Measurements from ENCODE around the gene JUND. TPM values are rescaled to one million over a fixed set of nuclear protein-coding genes. Genes with fewer than 3 reads are reported as not detected.

The JUND gene
- total RNA-seq, 2 experiments from 2014 or later: 527 to 530 TPM

GRCh38 chr19:18306888-18307260, 25.5 kb upstream of the JUND start:
- peak overlapping the region; percentile 92 for H3K4me3 Mint-ChIP-seq
- no peaks in the 10 kb centered on the region for H3K27me3 Mint-ChIP-seq
- POLR2A ChIA-PET: interaction anchor here (1.0 to 23.1 kb wide), 6 partner anchors 12 to 28 kb away, joined by 4 to 592 read pairs (median 6); partner anchors contain the start of genes JUND and LSM4
- H3K4me1 Mint-ChIP-seq (ENCODE audit: low read depth): peaks cover 39% of the 10 kb centered on the region
- H3K9me3 Mint-ChIP-seq: no peaks in the 10 kb centered on the region
- no peak for DNase-seq
- ATAC-seq: no peak
- H3K27ac Mint-ChIP-seq: peak overlapping the region; percentile 96
- CTCF ChIA-PET: interaction anchor here (0.8 to 3.4 kb wide), 6 partner anchors 11 to 28 kb away, joined by 5 to 34 read pairs (median 5); no protein-coding TSS in a partner anchor
- intact Hi-C loops (cut with micrococcal nuclease): no loop called here
- TF ChIP-seq, protein P1, sequence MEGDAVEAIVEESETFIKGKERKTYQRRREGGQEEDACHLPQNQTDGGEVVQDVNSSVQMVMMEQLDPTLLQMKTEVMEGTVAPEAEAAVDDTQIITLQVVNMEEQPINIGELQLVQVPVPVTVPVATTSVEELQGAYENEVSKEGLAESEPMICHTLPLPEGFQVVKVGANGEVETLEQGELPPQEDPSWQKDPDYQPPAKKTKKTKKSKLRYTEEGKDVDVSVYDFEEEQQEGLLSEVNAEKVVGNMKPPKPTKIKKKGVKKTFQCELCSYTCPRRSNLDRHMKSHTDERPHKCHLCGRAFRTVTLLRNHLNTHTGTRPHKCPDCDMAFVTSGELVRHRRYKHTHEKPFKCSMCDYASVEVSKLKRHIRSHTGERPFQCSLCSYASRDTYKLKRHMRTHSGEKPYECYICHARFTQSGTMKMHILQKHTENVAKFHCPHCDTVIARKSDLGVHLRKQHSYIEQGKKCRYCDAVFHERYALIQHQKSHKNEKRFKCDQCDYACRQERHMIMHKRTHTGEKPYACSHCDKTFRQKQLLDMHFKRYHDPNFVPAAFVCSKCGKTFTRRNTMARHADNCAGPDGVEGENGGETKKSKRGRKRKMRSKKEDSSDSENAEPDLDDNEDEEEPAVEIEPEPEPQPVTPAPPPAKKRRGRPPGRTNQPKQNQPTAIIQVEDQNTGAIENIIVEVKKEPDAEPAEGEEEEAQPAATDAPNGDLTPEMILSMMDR (IDR thresholded peaks at IDR 0.05): no peak
- H3K36me3 Mint-ChIP-seq (ENCODE audit: low read depth): peaks cover 55% of the 10 kb centered on the region

DNA sequence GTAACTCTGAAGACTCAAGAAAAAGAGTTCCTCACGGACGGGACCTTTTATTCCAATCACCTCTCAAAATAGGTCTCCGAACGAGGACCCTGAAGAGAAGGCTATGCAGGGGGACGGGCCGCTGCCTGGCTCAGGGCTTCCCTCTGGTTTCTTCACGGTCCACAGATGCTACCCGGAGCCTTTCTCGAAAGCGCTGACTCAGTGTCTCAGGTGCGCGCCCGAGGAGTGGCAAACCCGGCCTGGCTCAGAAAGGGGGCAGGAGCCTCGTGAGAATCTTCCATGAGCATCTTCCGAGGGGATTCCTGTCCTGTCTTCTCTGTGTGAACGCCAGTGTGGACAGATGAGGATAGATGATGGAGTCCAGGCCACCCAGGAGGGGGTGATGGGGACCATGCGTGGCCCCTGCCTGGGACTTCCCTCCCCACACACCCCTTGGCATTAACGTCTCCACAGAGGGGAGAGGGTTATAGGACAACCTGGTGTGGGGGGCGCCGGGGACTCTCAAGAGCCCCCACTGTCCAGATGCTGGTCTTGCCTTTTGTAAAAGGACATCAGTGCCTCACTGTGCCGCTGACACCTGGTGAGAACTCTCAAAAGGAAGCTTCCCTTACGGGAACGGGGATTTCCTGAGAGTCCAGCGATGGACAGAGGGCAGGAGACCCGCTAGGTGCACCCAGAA, 24.9 kb upstream of the JUND start:
- ChIA-PET CTCF (interaction anchor here (0.8 to 3.4 kb wide), 7 partner anchors 11 to 28 kb away, joined by 5 to 34 read pairs (median 5); no protein-coding TSS in a partner anchor), POLR2A (interaction anchor here (1.0 to 23.1 kb wide), 7 partner anchors 12 to 27 kb away, joined by 4 to 592 read pairs (median 7); partner anchors contain the start of genes JUND and LSM4)

GRCh38 chr19:18304458-18305310, 23.3 kb upstream of the JUND start:
- Mint-ChIP-seq H3K9me3 (no peaks in the 10 kb centered on the region), H3K27ac (peak overlapping the region; percentile 96), H3K4me1 (ENCODE audit: low read depth) (peaks cover 40% of the 10 kb centered on the region), H3K4me3 (peak overlapping the region; percentile 92), H3K36me3 (ENCODE audit: low read depth) (peaks cover 46% of the 10 kb centered on the region), H3K27me3 (no peaks in the 10 kb centered on the region)
- ATAC-seq (peak; percentile 77), DNase-seq (peak; percentile 96)
- intact Hi-C loops (cut with micrococcal nuclease): loop anchor here (2.0 kb wide), 2 partner anchors 14 to 26 kb away; no protein-coding TSS in a partner anchor
- TF ChIP-seq, protein P1 (IDR thresholded peaks at IDR 0.05): no peak
- ChIA-PET CTCF (interaction anchor here (1.0 to 7.6 kb wide), 11 partner anchors 11 to 106 kb away, joined by 3 to 166 read pairs (median 8); partner anchors contain the start of genes JUND and LSM4), POLR2A (interaction anchor here (0.7 to 23.1 kb wide), 11 partner anchors 13 to 538 kb away, joined by 3 to 592 read pairs (median 4); partner anchors contain the start of genes JUND and LSM4)

More for the DNA sequence above, 24.9 kb upstream of the JUND start:
- intact Hi-C loops (cut with micrococcal nuclease): no loop called here
- Mint-ChIP-seq H3K27me3 (no peaks in the 10 kb centered on the region), H3K9me3 (no peaks in the 10 kb centered on the region), H3K27ac (peak overlapping the region; percentile 96), H3K4me3 (peak overlapping the region; percentile 92), H3K36me3 (ENCODE audit: low read depth) (peaks cover 55% of the 10 kb centered on the region), H3K4me1 (ENCODE audit: low read depth) (peaks cover 44% of the 10 kb centered on the region)
- TF ChIP-seq, protein P1 (IDR thresholded peaks at IDR 0.05): no peak
- ATAC-seq (no peak), DNase-seq (no peak)

DNA sequence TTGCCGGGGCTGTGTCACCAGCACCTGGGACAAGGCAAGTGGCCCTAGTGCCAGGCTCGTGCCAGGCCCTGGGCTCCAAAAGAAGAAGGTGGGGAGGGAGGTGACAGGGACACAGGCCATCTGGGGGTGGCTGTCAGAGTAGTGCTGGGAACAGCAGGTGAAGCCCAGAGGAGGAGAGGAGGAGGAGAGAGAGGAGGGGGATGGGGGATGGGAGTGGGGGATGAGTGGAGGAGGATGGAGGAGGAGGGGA, 22.7 kb upstream of the JUND start:
- CTCF ChIA-PET: interaction anchor here (1.0 to 7.6 kb wide), 9 partner anchors 12 to 107 kb away, joined by 3 to 166 read pairs (median 8); partner anchors contain the start of genes JUND and LSM4
- POLR2A ChIA-PET: interaction anchor here (0.9 to 23.1 kb wide), 6 partner anchors 12 to 539 kb away, joined by 3 to 592 read pairs (median 40); partner anchors contain the start of genes JUND and LSM4
- intact Hi-C loops (cut with micrococcal nuclease): loop anchor here (2.0 kb wide), 2 partner anchors 13 to 25 kb away; no protein-coding TSS in a partner anchor
- H3K4me1 Mint-ChIP-seq (ENCODE audit: low read depth): peaks cover 43% of the 10 kb centered on the region
- peak overlapping the region; percentile 96 for H3K27ac Mint-ChIP-seq
- TF ChIP-seq, protein P1 (IDR thresholded peaks at IDR 0.05): no peak
- no peaks in the 10 kb centered on the region for H3K27me3 Mint-ChIP-seq
- H3K36me3 Mint-ChIP-seq (ENCODE audit: low read depth): peaks cover 49% of the 10 kb centered on the region
- DNase-seq (no peak), ATAC-seq (peak; percentile 2)
- peak overlapping the region; percentile 92 for H3K4me3 Mint-ChIP-seq
- H3K9me3 Mint-ChIP-seq: no peaks in the 10 kb centered on the region
